Naive B cell (primary cell): ENCODE data around the gene CCNK. TPM values are rescaled to one million over a fixed set of nuclear protein-coding genes. Genes with fewer than 3 reads are reported as not detected.

Experiments
- ATAC-seq, 2 donors: fragments of 150-1000 bp; cut with Tn5 transposase; 2 replicates each; pipeline ENCODE4 v1.10.0; 2021; ENCODE audit warnings: low read depth in 2 of 2, mild to moderate bottlenecking in 2 of 2, moderate library complexity in 2 of 2
- DNase-seq: peaks from one replicate; pipeline ENCODE4 v3.0.0; 2022
- H3K27ac Mint-ChIP-seq, 6 donors: one replicate each; pipeline ENCODE4 v1.8.0; 2020 to 2022; ENCODE audit warnings: mild to moderate bottlenecking in 6 of 6, mixed read lengths in 6 of 6, moderate library complexity in 5 of 6, inconsistent platforms in 2 of 6
- H3K27me3 Mint-ChIP-seq, 3 donors: one replicate each; pipeline ENCODE4 v1.8.0; 2021 to 2022; ENCODE audit warnings: mixed read lengths in 3 of 3, mild to moderate bottlenecking in 1 of 3
- H3K36me3 Mint-ChIP-seq, 2 donors: one replicate each; pipeline ENCODE4 v1.8.0; 2020 to 2022; ENCODE audit warnings: mixed read lengths in 2 of 2, inconsistent platforms in 1 of 2, mild to moderate bottlenecking in 1 of 2
- H3K4me1 Mint-ChIP-seq, 3 donors: one replicate each; pipeline ENCODE4 v1.8.0; 2020 to 2022; ENCODE audit warnings: mixed read lengths in 3 of 3, inconsistent platforms in 1 of 3, mild to moderate bottlenecking in 1 of 3, moderate library complexity in 1 of 3
- H3K4me3 Mint-ChIP-seq, 8 donors: one replicate each; pipeline ENCODE4 v1.8.0; 2020 to 2022; ENCODE audit warnings: mild to moderate bottlenecking in 8 of 8, mixed read lengths in 8 of 8, moderate library complexity in 8 of 8, inconsistent platforms in 2 of 8
- H3K9me3 Mint-ChIP-seq, 7 donors: one replicate each; pipeline ENCODE4 v1.8.0; 2020 to 2022; ENCODE audit warnings: mixed read lengths in 7 of 7, mild to moderate bottlenecking in 5 of 7, inconsistent platforms in 2 of 7, moderate library complexity in 1 of 7
- polyA plus RNA-seq, 6 donors: library from polyadenylated mRNA; unstranded; fragments of 300-500 nt; fragmentation: Illumina TruSeq; gene quantifications; one replicate each; pipeline ENCODE4 v1.2.3, GENCODE V29; 2021; ENCODE audit warnings: low read depth in 6 of 6

CCNK gene
- polyA plus RNA-seq, 6 donors from 2014 or later, result 15.5 to 30.7 (median 23.1) TPM

GRCh38 chr14:99451234-99451633 lies 30.0 kb upstream of the CCNK start:
- peak overlapping the region in 3 of 6 donors; percentile 48 to 60 (median 48) for H3K27ac Mint-ChIP-seq
- H3K4me3 Mint-ChIP-seq, result no peak overlapping the region
- DNase-seq, result no peak
- ATAC-seq, result no peak
- no peaks in the 10 kb centered on the region for H3K9me3 Mint-ChIP-seq
- H3K27me3 Mint-ChIP-seq, result no peaks in the 10 kb centered on the region
- peaks cover 13 to 21% of the 10 kb centered on the region in 2 donors for H3K36me3 Mint-ChIP-seq
- no peaks in the 10 kb centered on the region for H3K4me1 Mint-ChIP-seq

DNA sequence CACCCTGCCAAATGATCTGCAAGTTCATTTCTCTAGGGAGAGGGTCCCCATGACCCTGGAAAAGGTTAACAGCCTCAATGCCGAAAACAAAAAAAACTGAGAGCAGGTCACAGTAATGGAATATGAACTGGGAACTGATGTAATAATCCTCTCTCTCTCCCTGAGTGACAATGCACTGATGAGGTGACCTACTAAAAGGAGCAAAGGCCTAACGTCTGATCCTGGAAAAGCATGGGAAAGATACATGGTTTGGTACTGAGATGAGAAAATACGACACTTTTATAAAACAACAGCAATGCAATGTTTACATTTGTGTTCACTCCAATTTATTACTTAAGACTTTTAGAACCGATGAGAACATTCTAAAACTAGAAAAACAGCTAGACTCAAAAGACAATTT lies 28.2 kb upstream of the CCNK start:
- no peaks in the 10 kb centered on the region for H3K4me1 Mint-ChIP-seq
- H3K36me3 Mint-ChIP-seq, result peaks cover 16 to 17% of the 10 kb centered on the region in 2 donors
- no peak overlapping the region for H3K27ac Mint-ChIP-seq
- DNase-seq (no peak), ATAC-seq (no peak)
- H3K4me3 Mint-ChIP-seq, result no peak overlapping the region
- no peaks in the 10 kb centered on the region for H3K27me3 Mint-ChIP-seq
- H3K9me3 Mint-ChIP-seq, result no peaks in the 10 kb centered on the region

DNA sequence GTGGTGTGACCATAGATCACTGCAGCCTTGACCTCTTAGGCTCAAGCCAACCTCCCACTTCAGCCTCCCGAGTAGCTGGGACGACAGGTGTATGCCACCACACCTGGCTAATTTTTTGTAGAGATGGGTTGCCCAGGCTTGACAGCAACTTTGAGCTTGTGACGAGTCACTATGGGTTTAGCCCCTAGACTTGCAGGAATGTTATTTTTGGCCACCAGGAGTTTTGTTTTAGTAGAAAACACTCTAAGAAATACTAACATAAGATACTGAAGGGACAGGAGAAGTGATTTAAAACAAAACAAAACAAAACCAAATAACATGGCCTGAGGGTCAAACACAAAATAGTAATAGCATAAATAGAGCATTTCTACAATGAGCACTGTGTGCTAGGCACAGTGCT lies 27.0 kb upstream of the CCNK start:
- H3K36me3 Mint-ChIP-seq, result peaks cover 15 to 20% of the 10 kb centered on the region in 2 donors
- H3K27ac Mint-ChIP-seq, result peak overlapping the region in 1 of 6 donors; percentile 60
- DNase-seq (no peak), ATAC-seq (no peak)
- no peaks in the 10 kb centered on the region for H3K4me1 Mint-ChIP-seq
- no peaks in the 10 kb centered on the region for H3K9me3 Mint-ChIP-seq
- H3K4me3 Mint-ChIP-seq, result no peak overlapping the region
- no peaks in the 10 kb centered on the region for H3K27me3 Mint-ChIP-seq

GRCh38 chr14:99459481-99460100 lies 21.6 kb upstream of the CCNK start:
- H3K4me3 Mint-ChIP-seq, result no peak overlapping the region
- peak overlapping the region in 1 of 6 donors; percentile 65 for H3K27ac Mint-ChIP-seq
- ATAC-seq (no peak), DNase-seq (no peak)
- no peaks in the 10 kb centered on the region for H3K27me3 Mint-ChIP-seq
- H3K4me1 Mint-ChIP-seq, result peaks cover 0 to 10% (median 0%) of the 10 kb centered on the region in 3 donors
- H3K9me3 Mint-ChIP-seq, result no peaks in the 10 kb centered on the region
- peaks cover 34 to 44% of the 10 kb centered on the region in 2 donors for H3K36me3 Mint-ChIP-seq

DNA sequence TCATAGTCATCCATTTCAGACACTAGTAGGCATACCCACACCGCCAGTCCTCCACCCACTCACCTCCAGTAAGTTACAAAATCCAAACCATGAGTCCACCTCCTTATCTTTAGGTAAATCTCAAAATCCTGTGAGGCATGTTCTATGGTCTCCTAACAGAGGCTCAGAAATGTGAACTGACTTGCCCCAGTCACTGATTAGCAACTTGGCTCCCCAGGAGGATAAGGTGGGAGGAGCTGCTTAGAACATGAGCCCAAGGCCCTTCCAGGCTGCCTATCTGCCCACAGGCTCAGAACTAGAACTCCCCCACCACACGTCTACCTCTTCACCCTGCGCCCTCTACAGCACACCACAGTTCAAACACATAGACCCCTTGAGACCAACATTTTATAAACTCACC lies 20.4 kb upstream of the CCNK start:
- DNase-seq, result no peak
- Mint-ChIP-seq H3K27ac (peak overlapping the region in 1 of 6 donors; percentile 43), H3K4me3 (no peak overlapping the region), H3K36me3 (peaks cover 34 to 36% of the 10 kb centered on the region in 2 donors), H3K27me3 (no peaks in the 10 kb centered on the region), H3K9me3 (no peaks in the 10 kb centered on the region), H3K4me1 (peaks cover 0 to 10% (median 2%) of the 10 kb centered on the region in 3 donors)
- ATAC-seq, result no peak

DNA sequence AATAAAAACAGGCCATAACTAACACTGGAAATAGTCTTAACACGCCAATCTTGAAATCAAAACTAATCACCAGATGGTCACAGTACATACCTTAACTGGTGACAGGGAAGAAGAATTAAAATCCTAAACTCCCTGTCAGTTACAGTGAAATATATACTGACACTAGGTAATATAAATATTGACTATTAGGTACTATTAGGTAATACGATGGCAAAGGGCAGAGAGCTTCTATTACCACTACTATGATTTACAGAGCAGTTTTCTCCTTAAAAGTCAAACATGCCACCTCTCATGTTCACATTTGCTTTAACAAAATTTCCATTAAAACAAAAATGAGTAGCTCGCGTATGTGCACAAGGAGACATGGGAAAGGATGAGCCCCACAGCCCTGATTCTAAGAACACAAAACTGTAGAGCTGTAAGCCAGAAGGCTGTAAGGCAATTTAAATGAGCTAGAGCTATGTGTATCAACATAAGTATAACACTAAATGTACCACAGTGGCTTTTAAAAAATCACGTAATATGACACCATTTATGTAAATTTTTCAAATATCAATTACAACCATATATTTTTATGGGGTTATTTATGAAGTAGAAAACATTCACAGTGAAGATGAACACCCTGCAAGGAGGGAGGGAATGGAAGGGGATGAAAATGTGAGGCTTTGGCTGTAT lies 19.7 kb upstream of the CCNK start:
- H3K9me3 Mint-ChIP-seq, result no peaks in the 10 kb centered on the region
- no peaks in the 10 kb centered on the region for H3K27me3 Mint-ChIP-seq
- H3K36me3 Mint-ChIP-seq, result peaks cover 33 to 36% of the 10 kb centered on the region in 2 donors
- no peak overlapping the region for H3K4me3 Mint-ChIP-seq
- DNase-seq, result no peak
- peaks cover 2 to 10% (median 5%) of the 10 kb centered on the region in 3 donors for H3K4me1 Mint-ChIP-seq
- peak overlapping the region in 2 of 6 donors; percentile 1 to 13 for H3K27ac Mint-ChIP-seq
- ATAC-seq, result no peak

DNA sequence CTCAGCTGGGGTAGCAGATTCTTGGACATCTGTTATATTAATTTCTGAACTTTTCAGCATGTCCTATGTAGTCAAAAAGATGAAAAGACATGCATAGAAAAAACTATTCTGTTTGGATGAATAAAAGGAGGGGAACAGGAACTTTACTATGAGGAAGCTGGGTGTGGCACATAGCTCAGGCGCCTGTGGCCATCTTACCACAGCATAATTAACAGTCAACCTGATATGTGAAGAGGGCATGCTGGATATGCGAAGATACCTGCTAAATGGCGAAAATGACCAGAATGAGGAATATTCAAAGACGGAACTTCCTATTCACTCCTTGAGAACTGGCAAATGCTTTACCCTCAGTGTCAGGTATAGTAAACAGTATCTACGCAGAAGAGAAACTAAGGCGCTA lies 19.0 kb upstream of the CCNK start:
- no peaks in the 10 kb centered on the region for H3K9me3 Mint-ChIP-seq
- peaks cover 26 to 36% of the 10 kb centered on the region in 2 donors for H3K36me3 Mint-ChIP-seq
- no peak for ATAC-seq
- H3K4me1 Mint-ChIP-seq, result peaks cover 2 to 10% (median 6%) of the 10 kb centered on the region in 3 donors
- H3K4me3 Mint-ChIP-seq, result peak overlapping the region in 1 of 8 donors; percentile 47
- peak overlapping the region in 1 of 6 donors; percentile 13 for H3K27ac Mint-ChIP-seq
- H3K27me3 Mint-ChIP-seq, result no peaks in the 10 kb centered on the region
- no peak for DNase-seq

DNA sequence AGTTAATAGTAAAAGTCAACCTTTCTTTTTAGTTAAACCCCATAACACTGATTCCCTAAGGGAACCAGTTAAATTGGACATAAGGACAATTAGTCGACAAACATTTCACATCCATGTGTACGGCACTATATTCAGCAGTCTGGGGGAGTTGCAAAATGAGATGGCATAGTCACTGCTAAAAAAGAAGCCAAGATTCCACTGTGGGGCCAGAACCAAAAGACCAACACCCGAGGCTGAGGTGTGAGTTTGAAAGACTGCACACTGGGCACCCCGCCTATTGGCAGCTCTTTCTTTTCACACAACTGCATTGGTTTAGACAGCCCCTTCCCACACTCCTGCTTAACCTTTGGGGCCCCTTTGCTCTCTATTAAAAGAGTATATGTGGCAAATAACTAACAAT lies 17.2 kb upstream of the CCNK start:
- DNase-seq, result no peak
- Mint-ChIP-seq H3K36me3 (peaks cover 19 to 30% of the 10 kb centered on the region in 2 donors), H3K4me3 (no peak overlapping the region), H3K27me3 (no peaks in the 10 kb centered on the region), H3K4me1 (peaks cover 16 to 22% (median 21%) of the 10 kb centered on the region in 3 donors), H3K9me3 (no peaks in the 10 kb centered on the region), H3K27ac (no peak overlapping the region)
- no peak for ATAC-seq

GRCh38 chr14:99465288-99465687 lies 15.9 kb upstream of the CCNK start:
- H3K36me3 Mint-ChIP-seq, result peaks cover 19 to 30% of the 10 kb centered on the region in 2 donors

DNA sequence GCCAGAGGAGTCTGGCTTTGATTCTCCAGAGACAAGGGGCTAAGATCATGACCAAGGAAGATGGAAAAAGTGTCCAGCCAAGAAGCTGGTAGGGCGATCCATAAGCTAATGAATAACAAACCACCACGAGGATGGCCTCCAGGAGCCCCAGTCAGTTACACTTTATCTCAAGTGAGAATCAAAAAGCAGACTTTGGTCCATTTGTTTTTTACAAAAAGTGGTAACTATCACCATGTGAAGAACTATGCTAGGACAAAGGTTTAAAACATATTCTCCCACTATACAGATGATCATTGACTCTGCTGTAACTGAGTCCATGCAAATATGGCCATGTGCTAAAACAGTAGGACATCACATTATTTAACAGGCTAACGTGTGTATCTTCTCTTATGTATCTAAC lies 14.5 kb upstream of the CCNK start:
- Mint-ChIP-seq H3K27ac (no peak overlapping the region), H3K27me3 (no peaks in the 10 kb centered on the region), H3K4me3 (no peak overlapping the region), H3K9me3 (no peaks in the 10 kb centered on the region), H3K4me1 (peaks cover 29 to 42% (median 36%) of the 10 kb centered on the region in 3 donors), H3K36me3 (peaks cover 18% of the 10 kb centered on the region in 2 donors)
- DNase-seq, result no peak
- no peak for ATAC-seq

More at GRCh38 chr14:99465288-99465687, 15.9 kb upstream of the CCNK start:
- Mint-ChIP-seq H3K9me3 (no peaks in the 10 kb centered on the region), H3K4me1 (peaks cover 24 to 34% (median 27%) of the 10 kb centered on the region in 3 donors), H3K4me3 (no peak overlapping the region), H3K27me3 (no peaks in the 10 kb centered on the region), H3K27ac (no peak overlapping the region)
- ATAC-seq, result no peak
- DNase-seq, result no peak

GRCh38 chr14:99467336-99468078 lies 13.7 kb upstream of the CCNK start:
- no peak for DNase-seq
- H3K36me3 Mint-ChIP-seq, result peaks cover 10 to 11% of the 10 kb centered on the region in 2 donors
- peaks cover 29 to 36% (median 34%) of the 10 kb centered on the region in 3 donors for H3K4me1 Mint-ChIP-seq
- H3K27me3 Mint-ChIP-seq, result no peaks in the 10 kb centered on the region
- H3K27ac Mint-ChIP-seq, result peak overlapping the region in 3 of 6 donors; percentile 11 to 73 (median 39)
- ATAC-seq, result no peak
- no peak overlapping the region for H3K4me3 Mint-ChIP-seq
- no peaks in the 10 kb centered on the region for H3K9me3 Mint-ChIP-seq

DNA sequence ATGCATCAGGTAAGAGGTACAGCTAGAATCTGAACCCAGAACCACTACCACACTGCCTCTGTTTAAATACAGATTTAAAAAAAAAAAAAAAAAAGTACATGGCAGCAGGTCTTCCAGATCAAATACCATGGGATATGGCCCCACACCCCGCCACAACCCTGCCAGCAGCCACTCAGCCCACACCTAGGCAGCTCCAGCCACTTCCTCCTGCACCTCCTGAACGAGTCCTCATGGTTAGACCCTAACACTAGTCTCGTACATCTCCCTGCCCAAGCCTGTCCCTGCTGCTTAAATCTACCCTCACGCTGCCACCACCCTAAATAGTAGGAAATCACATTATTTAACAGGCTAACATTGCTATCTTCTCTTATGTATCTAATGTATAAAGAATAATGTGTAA lies 13.1 kb upstream of the CCNK start:
- Mint-ChIP-seq H3K27me3 (no peaks in the 10 kb centered on the region), H3K27ac (peak overlapping the region in 2 of 6 donors; percentile 48 to 73), H3K9me3 (no peaks in the 10 kb centered on the region), H3K36me3 (peaks cover 5 to 10% of the 10 kb centered on the region in 2 donors), H3K4me3 (no peak overlapping the region), H3K4me1 (peaks cover 29 to 41% (median 32%) of the 10 kb centered on the region in 3 donors)
- no peak for DNase-seq
- no peak for ATAC-seq

DNA sequence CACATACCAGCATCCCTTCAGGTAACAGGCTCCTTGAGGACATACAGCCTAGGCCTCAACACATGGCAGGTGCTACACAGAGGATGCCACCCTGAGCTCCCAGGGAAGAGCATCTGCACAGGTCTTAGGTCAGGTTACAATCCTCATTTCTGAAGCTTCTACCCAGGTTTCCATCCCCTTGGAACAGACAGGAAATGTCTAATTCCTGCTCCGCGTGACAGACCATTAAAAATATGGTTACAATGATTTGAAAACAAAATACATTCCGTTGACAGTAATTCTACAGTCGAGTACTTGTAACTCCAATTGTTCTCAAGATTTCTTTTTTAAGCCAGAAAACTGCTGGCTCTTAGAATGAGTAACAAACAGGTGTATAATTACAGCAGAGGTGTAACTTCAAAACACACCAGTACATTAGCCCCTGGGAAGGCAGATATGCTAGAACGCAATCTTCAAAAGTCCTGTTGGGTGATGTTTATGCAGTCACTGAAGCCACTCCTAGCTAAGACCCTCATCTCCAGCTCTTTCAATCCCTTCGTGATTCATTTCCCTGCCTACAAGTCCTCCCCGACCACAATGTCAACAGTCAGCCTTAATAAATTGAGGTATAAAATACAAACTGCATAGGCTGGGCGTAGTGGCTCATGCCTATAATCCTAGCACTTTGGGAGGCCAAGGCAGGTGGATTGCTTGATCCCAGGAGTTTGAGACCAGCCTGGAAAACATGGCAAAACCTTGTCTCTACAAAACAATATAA lies 12.2 kb upstream of the CCNK start:
- Mint-ChIP-seq H3K27ac (peak overlapping the region in 1 of 6 donors; percentile 6), H3K27me3 (no peaks in the 10 kb centered on the region), H3K4me1 (peaks cover 32 to 41% (median 34%) of the 10 kb centered on the region in 3 donors), H3K9me3 (no peaks in the 10 kb centered on the region), H3K36me3 (peaks cover 0 to 2% of the 10 kb centered on the region in 2 donors), H3K4me3 (no peak overlapping the region)
- ATAC-seq (no peak), DNase-seq (no peak)
